GM19438 (cell line): ENCODE measurements around the gene USP37.

Source experiments
- ATAC-seq: cut with Tn5 transposase; IDR thresholded peaks from one replicate; pipeline ENCODE4 v1.9.1; 2021; ENCODE audit warnings: low read depth; ENCODE audit not compliant: unreplicated experiment

USP37 gene

GRCh38 chr2:218406209-218406948 is 161.8 kb downstream of the USP37 start:
- ATAC-seq = peak; percentile 74

GRCh38 chr2:218405746-218406208 is 162.4 kb downstream of the USP37 start:
- ATAC-seq = peak; percentile 15

GRCh38 chr2:218405086-218405745 is 162.9 kb downstream of the USP37 start:
- no peak for ATAC-seq

GRCh38 chr2:218404351-218405085 is 163.6 kb downstream of the USP37 start:
- ATAC-seq = no peak

GRCh38 chr2:218403810-218404209 is 164.3 kb downstream of the USP37 start:
- ATAC-seq = no peak

- ATAC-seq = no peak
Measured at GRCh38 chr2:218402911-218403411, 165.2 kb downstream of the USP37 start.

- no peak for ATAC-seq
Measured at GRCh38 chr2:218402491-218402901, 165.7 kb downstream of the USP37 start.

GRCh38 chr2:218401890-218402289 is 166.3 kb downstream of the USP37 start:
- ATAC-seq = no peak

GRCh38 chr2:218400930-218401881 is 166.9 kb downstream of the USP37 start:
- ATAC-seq = no peak
